H1 (cell line): ENCODE measurements around the gene DACT1. TPM values are rescaled to one million over a fixed set of nuclear protein-coding genes. Genes with fewer than 3 reads are reported as not detected.
A peak's percentile ranks its signal among the peaks of the same experiment; 100 is the strongest.

Source experiments
- CTCF ChIA-PET: fragments of 300-600 bp; sonication (Branson Sonifier 250); formaldehyde crosslinking; loops from one replicate; lab custom pipeline; 2021; ENCODE audit not compliant: partially characterized antibody; lab: Charles Lee
- POLR2A ChIA-PET: fragments of 300-600 bp; sonication (Branson Sonifier 250); formaldehyde crosslinking; loops from one replicate; lab custom pipeline; 2021; ENCODE audit warnings: inconsistent platforms; ENCODE audit not compliant: partially characterized antibody; lab: Charles Lee
- DNase-seq, 2 experiments: peaks; one replicate each; pipeline versions ENCODE4 v3.0.0 to v3.0.0-alpha.2; 2010 to 2022; ENCODE audit warnings: low spot score in 2 of 2, low read depth in 1 of 2, mixed read lengths in 1 of 2
- FAIRE-seq: peaks from 2 replicates; lab custom pipeline; 2011; peaks lifted over from hg19 to GRCh38; lab: Jason Lieb, UNC
- H2AFZ ChIP-seq: 2 replicates; pipeline ENCODE4 v1.8.1; 2012; ENCODE audit warnings: low read length, inconsistent platforms
- H2AK5ac ChIP-seq: 2 replicates; pipeline ENCODE4 v1.6.1; 2013; ENCODE audit warnings: low read depth, low read length
- H2BK120ac ChIP-seq: replicated peaks from 2 replicates; pipeline ENCODE3; 2013; ENCODE audit warnings: low read depth, low read length, inconsistent platforms
- H2BK12ac ChIP-seq: 2 replicates; pipeline ENCODE4 v1.6.1; 2013; ENCODE audit warnings: low read depth, low read length
- H2BK15ac ChIP-seq: 2 replicates; pipeline ENCODE4 v1.6.1; 2013; ENCODE audit warnings: low read length
- H2BK20ac ChIP-seq: 2 replicates; pipeline ENCODE4 v1.6.1; 2013; ENCODE audit warnings: low read length
- H2BK5ac ChIP-seq: 2 replicates; pipeline ENCODE4 v1.6.1; 2013; ENCODE audit warnings: low read depth, low read length
- H3K14ac ChIP-seq: 2 replicates; pipeline ENCODE4 v1.6.1; 2013; ENCODE audit warnings: inconsistent platforms; ENCODE audit not compliant: insufficient read length
- H3K18ac ChIP-seq: 2 replicates; pipeline ENCODE4 v1.6.1; 2013; ENCODE audit warnings: low read length; ENCODE audit errors: extremely low read depth
- H3K23ac ChIP-seq: 2 replicates; pipeline ENCODE4 v1.6.1; 2013; ENCODE audit warnings: inconsistent platforms; ENCODE audit not compliant: insufficient read length
- H3K23me2 ChIP-seq: 2 replicates; pipeline ENCODE4 v1.6.1; 2013; ENCODE audit warnings: low read depth, low read length
- H3K27ac ChIP-seq: 2 replicates; pipeline ENCODE4 v1.6.1; 2011; ENCODE audit warnings: low read depth, low read length, inconsistent platforms
- H3K27me3 ChIP-seq, 4 experiments: replicated peaks in 1 of 4; 1 replicate in 1 of 4; 2 replicates in 3 of 4; pipeline versions ENCODE4 v1.6.1 to v1.8.1; 2011 to 2013; ENCODE audit warnings: low read length in 3 of 4, mild to moderate bottlenecking in 3 of 4, inconsistent platforms in 2 of 4, mixed read lengths in 2 of 4, moderate library complexity in 1 of 4; ENCODE audit not compliant: control insufficient read depth in 3 of 4, insufficient read depth in 3 of 4; ENCODE audit errors: extremely low read depth in 1 of 4
- H3K36me3 ChIP-seq, 4 experiments: 2 replicates each; pipeline versions ENCODE4 v1.6.1 to v1.8.1; 2011 to 2013; ENCODE audit warnings: mild to moderate bottlenecking in 4 of 4, low read length in 3 of 4, moderate library complexity in 2 of 4, control low read depth in 1 of 4, inconsistent platforms in 1 of 4; ENCODE audit not compliant: insufficient read depth in 4 of 4, control insufficient read depth in 2 of 4
- H3K4ac ChIP-seq: replicated peaks from 2 replicates; pipeline ENCODE3; 2013; ENCODE audit warnings: low read length, low read depth, mixed read lengths, inconsistent platforms; ENCODE audit not compliant: insufficient read length
- H3K4me1 ChIP-seq, 4 experiments: replicated peaks in 1 of 4; 1 replicate in 1 of 4; 2 replicates in 3 of 4; pipeline versions ENCODE4 v1.6.1 to v1.8.1; 2011 to 2013; ENCODE audit warnings: low read length in 3 of 4, inconsistent platforms in 2 of 4, mixed read lengths in 1 of 4; ENCODE audit not compliant: insufficient read depth in 4 of 4, control insufficient read depth in 3 of 4
- H3K4me2 ChIP-seq, 2 experiments: 2 replicates each; pipeline versions ENCODE4 v1.6.1 to v1.8.1; 2011 to 2013; ENCODE audit warnings: low read depth in 2 of 2, low read length in 2 of 2, control low read depth in 1 of 2, inconsistent platforms in 1 of 2, mild to moderate bottlenecking in 1 of 2; ENCODE audit not compliant: insufficient read depth in 1 of 2
- H3K4me3 ChIP-seq, 4 experiments: fragments of 200-600, 300-600 bp in 1 of 4; sonication (generic), shearing (Covaris generic), sonication (Bioruptor Twin) in 1 of 4; 2 replicates each; pipeline versions ENCODE4 v1.5.1 to v1.8.1; 2011 to 2016; ENCODE audit warnings: low read length in 4 of 4, low read depth in 3 of 4, control low read depth in 2 of 4, inconsistent platforms in 2 of 4, mild to moderate bottlenecking in 2 of 4, mixed read lengths in 1 of 4, moderate library complexity in 1 of 4; ENCODE audit not compliant: insufficient read depth in 2 of 4; ENCODE audit errors: extremely low read depth in 1 of 4
- H3K56ac ChIP-seq: replicated peaks from 2 replicates; pipeline ENCODE3; 2013; ENCODE audit warnings: low read depth, mild to moderate bottlenecking, mixed read lengths, low read length, inconsistent platforms; ENCODE audit not compliant: insufficient read length
- H3K79me1 ChIP-seq: 2 replicates; pipeline ENCODE4 v1.6.1; 2013; ENCODE audit warnings: low read depth, low read length, control low read depth
- H3K79me2 ChIP-seq, 2 experiments: 2 replicates each; pipeline versions ENCODE4 v1.6.1 to v1.8.1; 2012 to 2013; ENCODE audit warnings: low read length in 2 of 2, mild to moderate bottlenecking in 2 of 2, inconsistent platforms in 1 of 2; ENCODE audit not compliant: insufficient read depth in 2 of 2, control insufficient read depth in 1 of 2
- H3K9ac ChIP-seq, 4 experiments: replicated peaks in 1 of 4; 1 replicate in 1 of 4; 2 replicates in 3 of 4; pipeline versions ENCODE4 v1.6.1 to v1.8.1; 2011 to 2013; ENCODE audit warnings: low read depth in 3 of 4, low read length in 3 of 4, control low read depth in 2 of 4, mild to moderate bottlenecking in 2 of 4, moderate library complexity in 2 of 4, inconsistent platforms in 1 of 4; ENCODE audit errors: extremely low read depth in 1 of 4
- H3K9me3 ChIP-seq, 2 experiments: 2 replicates each; pipeline versions ENCODE4 v1.6.1 to v1.8.1; 2012 to 2013; ENCODE audit warnings: mild to moderate bottlenecking in 2 of 2, moderate library complexity in 2 of 2, control low read depth in 1 of 2, inconsistent platforms in 1 of 2, low read depth in 1 of 2, low read length in 1 of 2, mixed read lengths in 1 of 2; ENCODE audit not compliant: insufficient read depth in 2 of 2
- H4K20me1 ChIP-seq, 2 experiments: replicated peaks in 1 of 2; 2 replicates each; pipeline versions ENCODE3 to v1.8.1; 2011 to 2013; ENCODE audit warnings: inconsistent platforms in 2 of 2, low read length in 2 of 2, mild to moderate bottlenecking in 1 of 2; ENCODE audit not compliant: insufficient read depth in 2 of 2, control insufficient read depth in 1 of 2
- H4K5ac ChIP-seq: 2 replicates; pipeline ENCODE4 v1.6.1; 2013; ENCODE audit warnings: low read length, low read depth, mixed read lengths, inconsistent platforms; ENCODE audit not compliant: insufficient read length
- H4K8ac ChIP-seq: 2 replicates; pipeline ENCODE4 v1.8.0; 2013; ENCODE audit warnings: mild to moderate bottlenecking, moderate library complexity, low read length, inconsistent platforms; ENCODE audit not compliant: insufficient read depth; ENCODE audit errors: extremely low read depth
- H4K91ac ChIP-seq: replicated peaks from 2 replicates; pipeline ENCODE3; 2013; ENCODE audit warnings: low read length, mixed read lengths, inconsistent platforms; ENCODE audit not compliant: insufficient read length
- BACH1 ChIP-seq: IDR thresholded peaks from 2 replicates; pipeline ENCODE4 v1.6.1; 2012; ENCODE audit warnings: low read length, improper control_type of control experiment
- BCL11A ChIP-seq, 2 experiments: IDR thresholded peaks; one replicate each; pipeline ENCODE4 v1.6.1; 2011; ENCODE audit warnings: low read depth in 2 of 2, low read length in 2 of 2, mild to moderate bottlenecking in 2 of 2
- CBX8 ChIP-seq: fragments of 300-800, 300-1000 bp; sonication (generic); IDR thresholded peaks from 2 replicates; pipeline ENCODE4 v1.7.1; 2016; ENCODE audit warnings: low read depth, low read length, borderline replicate concordance
- CHD2 ChIP-seq: IDR thresholded peaks from 2 replicates; pipeline ENCODE4 v1.6.1; 2012; ENCODE audit warnings: low read length, improper control_type of control experiment
- EZH2 ChIP-seq: fragments of 200-600 bp; sonication (generic); IDR thresholded peaks from 2 replicates; pipeline ENCODE4 v1.7.1; 2012; ENCODE audit warnings: low read depth, mild to moderate bottlenecking, moderate library complexity, low read length, inconsistent platforms; ENCODE audit not compliant: severe bottlenecking
- HDAC6 ChIP-seq: IDR thresholded peaks from one replicate; pipeline ENCODE4 v1.7.1; 2012; ENCODE audit warnings: low read depth, mild to moderate bottlenecking, inconsistent platforms, low read length, moderate library complexity
- JUND ChIP-seq: IDR thresholded peaks from 2 replicates; pipeline ENCODE4 v1.6.1; 2011; ENCODE audit warnings: mild to moderate bottlenecking, improper control_type of control experiment, low read length
- KDM1A ChIP-seq: fragments of 200-600, 300-600 bp; sonication (generic); IDR thresholded peaks from 2 replicates; pipeline ENCODE4 v1.7.1; 2016; ENCODE audit warnings: mild to moderate bottlenecking, low read length, borderline replicate concordance
- SIX5 ChIP-seq: IDR thresholded peaks from 2 replicates; pipeline ENCODE4 v1.6.1; 2011; ENCODE audit warnings: mild to moderate bottlenecking, low read depth, low read length
- TAF7 ChIP-seq: optimal IDR thresholded peaks from 2 replicates; pipeline ENCODE3; 2011; ENCODE audit warnings: low read depth, mild to moderate bottlenecking, inconsistent platforms, low read length, moderate library complexity, borderline replicate concordance
- TEAD4 ChIP-seq: IDR thresholded peaks from 2 replicates; pipeline ENCODE4 v1.6.1; 2012; ENCODE audit warnings: low read depth, low read length, inconsistent platforms, mixed read lengths
- WGBS, 2 experiments: shearing (Covaris generic) in 1 of 2; methylation state at CpG; one replicate each; pipeline versions ENCODE4 v1.1.6 to v1.1.7; 2013 to 2015; ENCODE audit warnings: low lambda C conversion rate in 2 of 2, mixed read lengths in 2 of 2, inconsistent platforms in 1 of 2, low coverage in 1 of 2, missing lambda C conversion rate in 1 of 2; ENCODE audit not compliant: insufficient replicate concordance in 2 of 2, insufficient coverage in 1 of 2, insufficient read length in 1 of 2; ENCODE audit errors: extremely low coverage in 1 of 2, missing lambda C conversion rate in 1 of 2; 5-methylcytosine and 5-hydroxymethylcytosine counted together
- polyA plus RNA-seq, 7 experiments: library from polyadenylated mRNA; depleted of rRNA in 3 of 7; stranded (reverse) in 5 of 7; unstranded in 2 of 7; fragments of >200 nt in 5 of 7; fragments of 200-250 nt in 2 of 7; gene quantifications; 1 replicate in 5 of 7; 2 replicates in 1 of 7; 4 replicates in 1 of 7; pipeline versions ENCODE4 v1.2.1 to v1.2.3, GENCODE V29; 2011 to 2013; ENCODE audit warnings: missing spikeins in 2 of 7, mixed read lengths in 2 of 7
- total RNA-seq: library from RNA; stranded (reverse); fragmentation: NEBNext Ultra II Directional; extraction: Animal tissue kit (Norgen Biotek cat#: 25700); gene quantifications from 2 replicates; pipeline ENCODE4 v1.2.1, GENCODE V29; 2021
- TF ChIP-seq, protein P1 (sequence below), 3 experiments: IDR thresholded peaks; 1 replicate in 2 of 3; 2 replicates in 1 of 3; pipeline versions ENCODE4 v1.5.1 to v1.6.1; 2011; ENCODE audit warnings: low read length in 3 of 3, mild to moderate bottlenecking in 3 of 3, inconsistent platforms in 2 of 3, low read depth in 1 of 3, moderate library complexity in 1 of 3; ENCODE audit not compliant: insufficient read depth in 1 of 3; ENCODE audit errors: control extremely low read depth in 1 of 3

The DACT1 gene
- total and polyA plus RNA-seq, 2 of the 8 experiments (the other 6 are each of a cell fraction or from before 2014, with no cell fraction given), result 3.2 to 29.8 TPM

- no peak overlapping the region for H2BK5ac ChIP-seq
- no peak overlapping the region for H2BK15ac ChIP-seq
- H3K4me2 ChIP-seq, result no peak overlapping the region
- H3K23me2 ChIP-seq, result peaks cover 13% of the 10 kb centered on the region
- H4K8ac ChIP-seq, result no peak overlapping the region
- H3K4me1 ChIP-seq, result peaks cover 0 to 5% (median 3%) of the 10 kb centered on the region in 4 experiments; a peak in 4 of 7 replicates
- WGBS, 2 experiments, result 86% methylated on average over 5 of the region's 5 CpGs; no CpG with 5 or more reads in 1 of the 2 experiments
- H2AK5ac ChIP-seq, result no peak overlapping the region
- no peaks in the 10 kb centered on the region; a peak in 1 of 4 replicates for H3K9me3 ChIP-seq
- no peak overlapping the region for H3K27ac ChIP-seq
- H2BK20ac ChIP-seq, result no peak overlapping the region
- peaks cover 0 to 5% (median 2%) of the 10 kb centered on the region in 4 experiments; a peak in 2 of 8 replicates for H3K36me3 ChIP-seq
- H3K14ac ChIP-seq, result no peak overlapping the region
- no peak overlapping the region for H4K91ac ChIP-seq
- ChIA-PET CTCF (interaction anchor here (0.6 to 10.3 kb wide), 37 partner anchors 10 to 395 kb away, joined by 3 to 84 read pairs (median 4); no protein-coding TSS in a partner anchor), POLR2A (no interaction called here)
- H4K20me1 ChIP-seq, result peaks cover 1% of the 10 kb centered on the region in 2 experiments
- no peak overlapping the region for H2AFZ ChIP-seq
- H4K5ac ChIP-seq, result no peak overlapping the region
- no peak for FAIRE-seq
- H3K56ac ChIP-seq, result no peak overlapping the region
- H3K27me3 ChIP-seq, result peaks cover 7 to 31% (median 21%) of the 10 kb centered on the region in 4 experiments; a peak in 6 of 7 replicates
- H3K4ac ChIP-seq, result no peak overlapping the region
- H2BK120ac ChIP-seq, result no peak overlapping the region
- H3K79me2 ChIP-seq, result no peaks in the 10 kb centered on the region
- DNase-seq, result no peak
- no peak overlapping the region for H3K18ac ChIP-seq
- no peak overlapping the region for H3K23ac ChIP-seq
- no peak overlapping the region for H3K4me3 ChIP-seq
- no peak overlapping the region for H2BK12ac ChIP-seq
- no peak overlapping the region for H3K9ac ChIP-seq
- no peaks in the 10 kb centered on the region; the same call in 1 of the 2 replicates for H3K79me1 ChIP-seq
- TF ChIP-seq SIX5 (no peak), TEAD4 (no peak), EZH2 (no peak), BACH1 (no peak), HDAC6 (no peak), CHD2 (no peak), CBX8 (no peak), JUND (no peak), TAF7 (no peak), KDM1A (no peak), BCL11A (IDR thresholded peaks at IDR 0.05; ENCODE audit: low read depth in 2 of 2, low read length in 2 of 2) (no peak)
- TF ChIP-seq, protein P1, sequence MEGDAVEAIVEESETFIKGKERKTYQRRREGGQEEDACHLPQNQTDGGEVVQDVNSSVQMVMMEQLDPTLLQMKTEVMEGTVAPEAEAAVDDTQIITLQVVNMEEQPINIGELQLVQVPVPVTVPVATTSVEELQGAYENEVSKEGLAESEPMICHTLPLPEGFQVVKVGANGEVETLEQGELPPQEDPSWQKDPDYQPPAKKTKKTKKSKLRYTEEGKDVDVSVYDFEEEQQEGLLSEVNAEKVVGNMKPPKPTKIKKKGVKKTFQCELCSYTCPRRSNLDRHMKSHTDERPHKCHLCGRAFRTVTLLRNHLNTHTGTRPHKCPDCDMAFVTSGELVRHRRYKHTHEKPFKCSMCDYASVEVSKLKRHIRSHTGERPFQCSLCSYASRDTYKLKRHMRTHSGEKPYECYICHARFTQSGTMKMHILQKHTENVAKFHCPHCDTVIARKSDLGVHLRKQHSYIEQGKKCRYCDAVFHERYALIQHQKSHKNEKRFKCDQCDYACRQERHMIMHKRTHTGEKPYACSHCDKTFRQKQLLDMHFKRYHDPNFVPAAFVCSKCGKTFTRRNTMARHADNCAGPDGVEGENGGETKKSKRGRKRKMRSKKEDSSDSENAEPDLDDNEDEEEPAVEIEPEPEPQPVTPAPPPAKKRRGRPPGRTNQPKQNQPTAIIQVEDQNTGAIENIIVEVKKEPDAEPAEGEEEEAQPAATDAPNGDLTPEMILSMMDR (IDR thresholded peaks at IDR 0.05; ENCODE audit: control extremely low read depth in 1 of 3, insufficient read depth in 1 of 3, low read depth in 1 of 3, low read length in 3 of 3), result peak; percentile 46 to 65 (median 64)
Observed at GRCh38 chr14:58641509-58641908, 3.7 kb downstream of the DACT1 start.
